ENCODE measurements around the gene YEATS4.

The YEATS4 gene

DNA sequence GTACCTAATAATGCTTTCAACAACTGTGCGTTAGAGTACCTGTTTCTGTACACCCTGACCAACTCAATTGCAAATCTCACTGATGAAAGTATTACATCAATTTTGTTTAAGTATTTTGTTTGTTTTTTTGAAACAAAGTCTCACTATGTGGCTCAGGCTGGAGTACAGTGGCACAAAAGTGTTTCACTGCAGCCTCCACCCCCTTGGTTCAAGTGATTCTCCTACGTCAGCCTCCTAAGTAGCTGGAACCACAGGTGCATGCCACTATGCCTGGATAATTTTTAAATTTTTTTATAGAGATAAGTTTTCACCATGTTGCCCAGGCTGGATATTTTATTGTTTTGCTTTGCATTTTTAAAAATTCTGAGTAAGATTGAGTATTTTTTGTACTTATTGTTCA is 46.7 kb downstream of the YEATS4 start:
- H3K4me3 ChIP-seq (ENCODE audit: low read length), result no peak overlapping the region
- DNase-seq (ENCODE audit: low read depth), result no peak
- TF ChIP-seq, protein P1, sequence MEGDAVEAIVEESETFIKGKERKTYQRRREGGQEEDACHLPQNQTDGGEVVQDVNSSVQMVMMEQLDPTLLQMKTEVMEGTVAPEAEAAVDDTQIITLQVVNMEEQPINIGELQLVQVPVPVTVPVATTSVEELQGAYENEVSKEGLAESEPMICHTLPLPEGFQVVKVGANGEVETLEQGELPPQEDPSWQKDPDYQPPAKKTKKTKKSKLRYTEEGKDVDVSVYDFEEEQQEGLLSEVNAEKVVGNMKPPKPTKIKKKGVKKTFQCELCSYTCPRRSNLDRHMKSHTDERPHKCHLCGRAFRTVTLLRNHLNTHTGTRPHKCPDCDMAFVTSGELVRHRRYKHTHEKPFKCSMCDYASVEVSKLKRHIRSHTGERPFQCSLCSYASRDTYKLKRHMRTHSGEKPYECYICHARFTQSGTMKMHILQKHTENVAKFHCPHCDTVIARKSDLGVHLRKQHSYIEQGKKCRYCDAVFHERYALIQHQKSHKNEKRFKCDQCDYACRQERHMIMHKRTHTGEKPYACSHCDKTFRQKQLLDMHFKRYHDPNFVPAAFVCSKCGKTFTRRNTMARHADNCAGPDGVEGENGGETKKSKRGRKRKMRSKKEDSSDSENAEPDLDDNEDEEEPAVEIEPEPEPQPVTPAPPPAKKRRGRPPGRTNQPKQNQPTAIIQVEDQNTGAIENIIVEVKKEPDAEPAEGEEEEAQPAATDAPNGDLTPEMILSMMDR (conservative IDR thresholded peaks at IDR 0.05; ENCODE audit: low read depth, low read length), result no peak

- TF ChIP-seq, protein P1 (conservative IDR thresholded peaks at IDR 0.05; ENCODE audit: low read depth, low read length), result no peak
- H3K4me3 ChIP-seq (ENCODE audit: low read length), result no peak overlapping the region
- no peak for DNase-seq (ENCODE audit: low read depth)
These were observed 51.0 kb downstream of the YEATS4 start for GRCh38 chr12:69410571-69410970.

DNA sequence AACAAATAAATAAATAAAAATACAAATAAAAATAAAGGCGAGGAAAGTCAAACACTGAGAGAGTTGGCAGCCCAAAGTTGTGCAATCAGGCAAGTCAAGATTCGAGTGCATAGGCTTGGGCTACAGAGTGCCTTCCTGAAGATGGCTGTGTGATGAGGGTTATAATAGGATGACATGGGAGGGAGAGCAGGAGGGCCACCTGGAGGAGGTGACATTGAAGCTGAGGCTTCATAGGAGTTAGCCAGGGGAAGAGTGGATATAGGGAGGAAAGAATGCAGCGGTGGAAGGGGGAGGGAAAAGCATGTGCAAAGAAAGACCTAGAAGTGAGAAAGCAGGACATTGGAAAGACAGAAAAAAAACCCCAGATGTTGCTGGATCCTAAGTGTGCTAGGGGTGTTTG is 53.1 kb downstream of the YEATS4 start:
- no peak overlapping the region for H3K4me3 ChIP-seq (ENCODE audit: low read length)
- TF ChIP-seq, protein P1 (conservative IDR thresholded peaks at IDR 0.05; ENCODE audit: low read depth, low read length), result no peak
- DNase-seq (ENCODE audit: low read depth), result no peak

- DNase-seq (ENCODE audit: low read depth), result peak; percentile 48
- TF ChIP-seq, protein P1 (conservative IDR thresholded peaks at IDR 0.05; ENCODE audit: low read depth, low read length), result peak; percentile 88
- no peak overlapping the region for H3K4me3 ChIP-seq (ENCODE audit: low read length)
These were observed 56.1 kb downstream of the YEATS4 start for GRCh38 chr12:69415471-69416275.

- DNase-seq (ENCODE audit: low read depth), result no peak
- H3K4me3 ChIP-seq (ENCODE audit: low read length), result no peak overlapping the region
- TF ChIP-seq, protein P1 (conservative IDR thresholded peaks at IDR 0.05; ENCODE audit: low read depth, low read length), result no peak
These were observed 57.7 kb downstream of the YEATS4 start for GRCh38 chr12:69417231-69417630.

- TF ChIP-seq, protein P1 (conservative IDR thresholded peaks at IDR 0.05; ENCODE audit: low read depth, low read length), result no peak
- no peak for DNase-seq (ENCODE audit: low read depth)
- H3K4me3 ChIP-seq (ENCODE audit: low read length), result no peak overlapping the region
These were observed 58.2 kb downstream of the YEATS4 start for GRCh38 chr12:69417741-69418167.

DNA sequence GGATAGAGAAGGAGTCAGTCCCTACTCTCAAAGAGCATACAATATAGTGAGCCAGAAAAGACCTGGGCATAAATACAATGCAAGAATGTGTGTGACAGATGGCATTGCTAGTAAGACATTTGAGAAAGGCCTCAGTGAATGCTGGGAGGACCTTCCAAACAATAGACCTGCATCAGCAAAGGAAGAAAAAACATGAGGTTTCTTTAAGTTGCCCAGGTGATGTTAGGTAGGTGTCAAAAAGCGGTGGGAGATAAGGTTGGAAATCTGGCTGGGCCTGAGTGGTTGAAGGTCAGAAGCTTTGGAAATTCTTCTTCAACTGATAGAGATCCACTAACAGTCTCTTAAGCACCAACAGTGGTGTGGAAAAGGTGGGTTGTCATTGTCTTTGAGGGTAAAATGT is 60.2 kb downstream of the YEATS4 start:
- TF ChIP-seq, protein P1 (conservative IDR thresholded peaks at IDR 0.05; ENCODE audit: low read depth, low read length), result no peak
- DNase-seq (ENCODE audit: low read depth), result no peak
- H3K4me3 ChIP-seq (ENCODE audit: low read length), result no peak overlapping the region

Data from retinal pigment epithelial cell (primary cell).